Dedifferentiated amniotic fluid mesenchymal stem cell (primary cell): ENCODE data around the gene TMEM132E.

Experiments used
- DNase-seq: peaks from one replicate; pipeline ENCODE4 v3.0.0-alpha.2; 2016; ENCODE audit errors: extremely low spot score

The TMEM132E gene

GRCh38 chr17:34633351-34633750 lies 54.0 kb downstream of the TMEM132E start:
- DNase-seq = no peak

- DNase-seq = no peak
Observed at GRCh38 chr17:34633760-34634159, 54.4 kb downstream of the TMEM132E start.

GRCh38 chr17:34634551-34635160 lies 55.3 kb downstream of the TMEM132E start:
- no peak for DNase-seq

GRCh38 chr17:34635876-34636275 lies 56.5 kb downstream of the TMEM132E start:
- DNase-seq = no peak

- no peak for DNase-seq
Observed at GRCh38 chr17:34637041-34637547, 57.7 kb downstream of the TMEM132E start.

- peak; percentile 60 for DNase-seq
Observed at GRCh38 chr17:34637548-34638525, 58.5 kb downstream of the TMEM132E start.

- no peak for DNase-seq
Observed at GRCh38 chr17:34638526-34639260, 59.3 kb downstream of the TMEM132E start.

- no peak for DNase-seq
Observed at GRCh38 chr17:34639706-34640425, 60.5 kb downstream of the TMEM132E start.

- no peak for DNase-seq
Observed at GRCh38 chr17:34641368-34641767, 62.0 kb downstream of the TMEM132E start.

GRCh38 chr17:34644941-34645550 lies 65.7 kb downstream of the TMEM132E start:
- DNase-seq = no peak

- no peak for DNase-seq
Observed at GRCh38 chr17:34645594-34645993, 66.2 kb downstream of the TMEM132E start.

- DNase-seq = no peak
Observed at GRCh38 chr17:34647511-34647910, 68.1 kb downstream of the TMEM132E start.

- DNase-seq = no peak
Observed at GRCh38 chr17:34650051-34650750, 70.8 kb downstream of the TMEM132E start.

GRCh38 chr17:34651402-34651811 lies 72.0 kb downstream of the TMEM132E start:
- no peak for DNase-seq

- DNase-seq = no peak
Observed at GRCh38 chr17:34652021-34652555, 72.7 kb downstream of the TMEM132E start.

GRCh38 chr17:34653511-34653910 lies 74.1 kb downstream of the TMEM132E start:
- DNase-seq = no peak

- DNase-seq = no peak
Observed at GRCh38 chr17:34654276-34654880, 75.0 kb downstream of the TMEM132E start.

- no peak for DNase-seq
Observed at GRCh38 chr17:34654881-34655276, 75.5 kb downstream of the TMEM132E start.

GRCh38 chr17:34656801-34657200 lies 77.4 kb downstream of the TMEM132E start:
- no peak for DNase-seq
